Measurements from ENCODE around the gene SCYL1. TPM values are rescaled to one million over a fixed set of nuclear protein-coding genes. Genes with fewer than 3 reads are reported as not detected.

The SCYL1 gene
- total and polyA plus RNA-seq, 2 of the 4 experiments (the other 2 are of a cell fraction): 96.4 to 150 TPM

DNA sequence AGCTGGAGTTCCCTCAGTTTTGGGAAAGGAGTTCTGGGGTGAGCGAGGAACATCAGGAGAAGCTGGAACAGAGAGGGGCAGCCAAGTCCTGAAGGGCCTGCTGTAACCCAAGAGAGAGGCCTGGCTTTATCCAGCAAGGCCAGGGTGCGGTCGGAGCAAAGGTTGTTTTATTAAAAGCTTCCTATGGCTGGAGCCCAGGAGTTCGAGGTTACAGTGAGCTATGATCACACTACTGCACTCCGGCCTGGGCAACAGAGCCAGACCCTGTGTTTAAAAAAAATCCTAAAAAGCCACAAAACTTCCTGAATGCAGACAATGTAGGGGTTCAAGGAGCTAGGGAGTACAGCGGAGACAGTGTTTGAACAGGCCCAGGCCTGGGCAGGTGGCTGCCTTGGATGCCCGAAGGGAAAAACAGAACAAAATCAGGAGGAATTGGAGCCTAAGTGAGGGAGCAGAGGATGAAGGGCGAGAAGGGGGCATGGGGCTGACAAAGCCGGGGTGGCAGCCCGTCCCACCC lies 48.2 kb upstream of the SCYL1 start:
- Histone ChIP-seq H3K9ac (ENCODE audit: low read depth, low read length) (peak overlapping the region; percentile 86), H4K8ac (ENCODE audit: low read depth in 2 of 2, low read length in 2 of 2) (peak overlapping the region; percentile 99 to 100), H2BK5ac (ENCODE audit: low read depth, low read length, poor library complexity, severe bottlenecking) (peak overlapping the region; percentile 98), H3K9me1 (ENCODE audit: insufficient read depth, low read length) (peaks cover 5% of the 10 kb centered on the region), H3K18ac (ENCODE audit: low read depth, low read length) (peak overlapping the region; percentile 83), H3K36me3 (ENCODE audit: control insufficient read depth, insufficient read depth, low read length) (no peaks in the 10 kb centered on the region), H3K4me3 (ENCODE audit: insufficient read depth, low read depth, low read length) (peak overlapping the region; percentile 73), H3K14ac (replicated peaks; ENCODE audit: low read depth, low read length) (peak overlapping the region; percentile 98), H2AK9ac (replicated peaks; ENCODE audit: low read depth, low read length, poor library complexity) (peak overlapping the region; percentile 100), H3K9me3 (ENCODE audit: control insufficient read depth, insufficient read depth, low read length) (no peaks in the 10 kb centered on the region), H4K20me1 (ENCODE audit: insufficient read depth, low read length) (no peaks in the 10 kb centered on the region), H3K4me1 (ENCODE audit: control insufficient read depth, insufficient read depth, low read length) (peaks cover 23% of the 10 kb centered on the region), H3K27ac (ENCODE audit: insufficient read depth, low read length) (peak overlapping the region; percentile 99), H2AFZ (replicated peaks; ENCODE audit: low read length, poor library complexity) (peak overlapping the region; percentile 96), H2AK5ac (ENCODE audit: low read depth, low read length) (peak overlapping the region; percentile 100), H2BK20ac (ENCODE audit: low read depth, low read length) (peak overlapping the region; percentile 46), H4K91ac (ENCODE audit: insufficient read depth, low read depth, low read length) (peak overlapping the region; percentile 93), H3K4me2 (ENCODE audit: low read depth, low read length) (peak overlapping the region; percentile 96), H3K23ac (ENCODE audit: low read depth, low read length) (peak overlapping the region; percentile 98), H2BK15ac (ENCODE audit: low read depth, low read length) (peak overlapping the region; percentile 88; the same call in 2 of the 3 replicates), H4K5ac (ENCODE audit: low read depth, low read length) (peak overlapping the region; percentile 81), H3K79me1 (ENCODE audit: low read depth in 1 of 2, low read length in 2 of 2) (peaks cover 7 to 68% of the 10 kb centered on the region in 2 experiments; a peak in 3 of 4 replicates), H3K4ac (ENCODE audit: low read depth, low read length) (peak overlapping the region; percentile 99), H3K56ac (ENCODE audit: extremely low read depth, insufficient read depth, low read length) (peak overlapping the region; percentile 96), H3K27me3 (ENCODE audit: control insufficient read depth, insufficient read depth, low read length) (no peaks in the 10 kb centered on the region), H2BK120ac (ENCODE audit: low read depth, low read length) (peak overlapping the region; percentile 94)
- CTCF ChIA-PET: interaction anchor here (0.7 kb wide), 1 partner anchor 15 kb away, joined by 3 read pairs; no protein-coding TSS in a partner anchor
- intact Hi-C loops (cut with micrococcal nuclease): loop anchor here (1.0 kb wide), 1 partner anchor 16 kb away; no protein-coding TSS in a partner anchor
- WGBS, 2 experiments (ENCODE audit: extremely low coverage in 2 of 2, insufficient read length in 1 of 2): 13% methylated on average over 3 of the region's 10 CpGs; no CpG with 5 or more reads in 1 of the 2 experiments
- TSS peak; percentile 94 for BruUV-seq (replicated peaks)
- DNase-seq: no peak
- in situ Hi-C loops (cut with MboI; ENCODE audit: low sequenced_read_pairs): no loop called here
- POLR2A ChIA-PET (ENCODE audit: unreplicated experiment): interaction anchor here (0.9 to 7.2 kb wide), 6 partner anchors 9 to 54 kb away, joined by 3 to 494 read pairs (median 14); partner anchors contain the start of genes MALAT1 and NEAT1
- ATAC-seq (ENCODE audit: low read depth): no peak
- dilution Hi-C loops (cut with HindIII; ENCODE audit: low sequenced_read_pairs, unreplicated experiment): no loop called here
- no peak for TF ChIP-seq NFE2L2 (IDR thresholded peaks at IDR 0.05; ENCODE audit: low read depth, low read length)
- TF ChIP-seq, protein P1, sequence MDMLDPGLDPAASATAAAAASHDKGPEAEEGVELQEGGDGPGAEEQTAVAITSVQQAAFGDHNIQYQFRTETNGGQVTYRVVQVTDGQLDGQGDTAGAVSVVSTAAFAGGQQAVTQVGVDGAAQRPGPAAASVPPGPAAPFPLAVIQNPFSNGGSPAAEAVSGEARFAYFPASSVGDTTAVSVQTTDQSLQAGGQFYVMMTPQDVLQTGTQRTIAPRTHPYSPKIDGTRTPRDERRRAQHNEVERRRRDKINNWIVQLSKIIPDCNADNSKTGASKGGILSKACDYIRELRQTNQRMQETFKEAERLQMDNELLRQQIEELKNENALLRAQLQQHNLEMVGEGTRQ (IDR thresholded peaks at IDR 0.05; ENCODE audit: low read depth, low read length): no peak
- TF ChIP-seq MAZ (IDR thresholded peaks at IDR 0.05; ENCODE audit: borderline replicate concordance, low read depth, low read length): no peak
- no peak for TF ChIP-seq MAFK (IDR thresholded peaks at IDR 0.05; ENCODE audit: low read depth, low read length)
- no peak for TF ChIP-seq RFX5 (IDR thresholded peaks at IDR 0.05; ENCODE audit: low read depth, low read length)
- TF ChIP-seq, protein P2, sequence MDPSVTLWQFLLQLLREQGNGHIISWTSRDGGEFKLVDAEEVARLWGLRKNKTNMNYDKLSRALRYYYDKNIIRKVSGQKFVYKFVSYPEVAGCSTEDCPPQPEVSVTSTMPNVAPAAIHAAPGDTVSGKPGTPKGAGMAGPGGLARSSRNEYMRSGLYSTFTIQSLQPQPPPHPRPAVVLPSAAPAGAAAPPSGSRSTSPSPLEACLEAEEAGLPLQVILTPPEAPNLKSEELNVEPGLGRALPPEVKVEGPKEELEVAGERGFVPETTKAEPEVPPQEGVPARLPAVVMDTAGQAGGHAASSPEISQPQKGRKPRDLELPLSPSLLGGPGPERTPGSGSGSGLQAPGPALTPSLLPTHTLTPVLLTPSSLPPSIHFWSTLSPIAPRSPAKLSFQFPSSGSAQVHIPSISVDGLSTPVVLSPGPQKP (IDR thresholded peaks at IDR 0.05; ENCODE audit: borderline replicate concordance, low read depth, low read length): no peak
- no peak for TF ChIP-seq RAD21 (IDR thresholded peaks at IDR 0.05; ENCODE audit: low read length)
- peak; percentile 52 for TF ChIP-seq POLR2A (IDR thresholded peaks at IDR 0.05; ENCODE audit: low read depth, low read length)
- no peak for TF ChIP-seq RCOR1 (IDR thresholded peaks at IDR 0.05; ENCODE audit: insufficient replicate concordance, low read length)
- TF ChIP-seq MXI1 (IDR thresholded peaks at IDR 0.05; ENCODE audit: borderline replicate concordance, low read depth, low read length): no peak
- peak; percentile 78 for TF ChIP-seq CHD1 (IDR thresholded peaks at IDR 0.05; ENCODE audit: low read depth, low read length)
- no peak for TF ChIP-seq CEBPB (IDR thresholded peaks at IDR 0.05; ENCODE audit: low read depth, low read length)
- no peak for TF ChIP-seq SMC3 (IDR thresholded peaks at IDR 0.05; ENCODE audit: low read depth, low read length)
- no peak for TF ChIP-seq FOS (IDR thresholded peaks at IDR 0.05; ENCODE audit: low read depth, low read length)
- TF ChIP-seq BHLHE40 (IDR thresholded peaks at IDR 0.05; ENCODE audit: low read depth, low read length): no peak

All from IMR-90 (cell line).